NCI-H748 treated with DMSO at 0.1 percent for 48 hours (cell line): ENCODE data around the gene LENEP.

Experiments used
- DNase-seq: peaks from one replicate; lab custom pipeline; 2025; lab: John Stamatoyannopoulos, UW

LENEP gene

GRCh38 chr1:155010211-155010918, 17.0 kb downstream of the LENEP start:
- no peak for DNase-seq

- no peak for DNase-seq
Measured at GRCh38 chr1:155011004-155011416, 17.6 kb downstream of the LENEP start.

- no peak for DNase-seq
Measured at GRCh38 chr1:155011437-155012025, 18.1 kb downstream of the LENEP start.

DNA sequence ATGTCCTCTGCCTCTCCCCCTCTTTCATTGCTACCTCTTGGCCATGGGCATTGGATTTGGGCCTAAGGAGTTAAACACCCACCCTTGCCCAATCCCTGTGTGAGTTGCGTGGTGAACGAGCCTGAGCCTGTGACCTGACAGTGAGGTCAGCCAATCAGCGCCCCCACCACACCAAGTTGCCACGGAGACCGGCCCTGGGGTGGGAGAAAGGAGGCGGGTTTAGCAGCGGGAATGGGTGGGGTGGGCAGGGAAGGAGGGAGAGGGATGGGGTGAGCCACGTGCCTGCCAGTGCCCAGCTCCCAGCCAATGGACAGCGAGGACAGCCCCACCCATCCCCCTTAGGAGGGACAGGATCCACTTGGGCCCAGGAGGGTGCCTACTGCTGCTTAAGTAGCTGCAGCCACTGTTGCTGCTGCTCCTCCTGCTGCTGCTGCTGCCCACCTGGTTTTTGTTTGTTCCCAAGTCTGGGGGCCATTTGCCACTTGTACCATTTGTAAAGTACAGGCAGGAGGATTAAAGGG, 18.7 kb downstream of the LENEP start:
- DNase-seq: peak; percentile 6

GRCh38 chr1:155012776-155013602, 19.6 kb downstream of the LENEP start:
- no peak for DNase-seq

DNA sequence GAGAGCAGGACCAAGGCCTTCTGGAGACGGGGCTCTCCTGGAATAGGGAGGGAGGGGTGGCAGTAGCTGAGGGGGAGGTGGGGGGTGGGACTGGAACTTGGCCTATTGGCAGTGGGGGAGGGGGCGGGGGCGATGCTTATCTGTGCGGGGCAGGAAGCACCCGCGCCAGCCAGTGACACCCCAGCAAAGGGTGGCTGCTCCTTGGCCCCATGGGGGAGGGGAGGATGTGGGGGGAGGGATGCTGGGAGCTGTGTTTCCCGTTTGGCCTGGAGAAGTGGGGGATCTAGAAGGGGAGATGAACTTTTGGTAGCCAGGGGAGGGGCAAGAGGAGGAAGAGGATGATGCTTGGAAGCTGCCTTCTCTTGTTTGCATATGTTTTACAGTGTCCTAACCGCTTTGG, 20.2 kb downstream of the LENEP start:
- DNase-seq: no peak

- no peak for DNase-seq
Measured at GRCh38 chr1:155014709-155015508, 21.5 kb downstream of the LENEP start.

DNA sequence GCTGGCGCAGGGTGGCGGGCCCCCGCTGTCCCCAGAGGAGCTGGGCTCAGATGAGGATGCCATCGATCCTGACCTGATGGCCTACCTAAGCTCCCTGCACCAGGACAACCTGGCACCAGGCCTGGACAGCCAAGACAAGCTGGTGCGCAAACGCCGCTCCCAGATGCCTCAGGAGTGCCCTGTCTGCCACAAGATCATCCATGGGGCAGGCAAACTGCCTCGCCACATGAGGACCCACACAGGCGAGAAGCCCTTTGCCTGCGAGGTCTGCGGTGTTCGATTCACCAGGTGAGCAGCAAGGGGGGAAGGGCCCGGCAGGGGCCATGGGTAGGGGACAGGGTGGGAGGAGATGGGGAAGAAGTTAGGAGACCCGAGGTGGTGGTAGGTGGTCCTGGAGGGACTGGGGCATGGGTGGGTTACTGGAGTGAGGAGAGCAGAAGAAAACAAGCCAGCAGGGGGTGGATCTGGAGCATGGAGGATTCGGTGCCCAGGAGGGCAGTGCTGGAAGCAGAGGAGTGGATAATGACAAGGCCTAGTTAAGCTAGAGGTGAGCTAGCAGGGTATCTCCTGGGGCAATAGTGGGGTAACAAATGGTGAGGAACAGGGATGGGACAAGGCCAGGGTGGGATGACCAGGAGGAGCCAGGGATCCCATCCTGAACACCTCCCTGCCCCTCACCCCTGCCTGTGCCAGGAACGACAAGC, 22.3 kb downstream of the LENEP start:
- no peak for DNase-seq

DNA sequence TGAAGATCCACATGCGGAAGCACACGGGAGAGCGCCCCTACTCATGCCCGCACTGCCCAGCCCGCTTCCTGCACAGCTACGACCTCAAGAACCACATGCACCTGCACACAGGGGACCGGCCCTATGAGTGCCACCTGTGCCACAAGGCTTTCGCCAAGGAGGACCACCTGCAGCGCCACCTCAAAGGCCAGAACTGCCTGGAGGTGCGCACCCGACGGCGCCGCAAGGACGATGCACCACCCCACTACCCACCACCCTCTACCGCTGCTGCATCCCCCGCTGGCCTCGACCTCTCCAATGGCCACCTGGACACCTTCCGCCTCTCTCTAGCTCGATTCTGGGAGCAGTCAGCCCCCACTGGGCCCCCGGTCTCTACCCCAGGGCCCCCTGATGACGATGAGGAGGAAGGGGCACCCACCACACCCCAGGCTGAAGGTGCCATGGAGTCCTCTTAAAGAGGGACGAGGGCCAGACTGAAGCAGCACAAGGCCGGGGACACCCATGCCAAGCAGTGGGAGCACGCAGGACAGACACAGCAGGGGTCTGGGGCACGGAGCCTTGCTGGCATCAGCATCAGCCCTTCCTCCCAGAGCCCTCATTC, 22.9 kb downstream of the LENEP start:
- DNase-seq: no peak

- peak; percentile 71 for DNase-seq
Measured at GRCh38 chr1:155017041-155017945, 23.9 kb downstream of the LENEP start.

DNA sequence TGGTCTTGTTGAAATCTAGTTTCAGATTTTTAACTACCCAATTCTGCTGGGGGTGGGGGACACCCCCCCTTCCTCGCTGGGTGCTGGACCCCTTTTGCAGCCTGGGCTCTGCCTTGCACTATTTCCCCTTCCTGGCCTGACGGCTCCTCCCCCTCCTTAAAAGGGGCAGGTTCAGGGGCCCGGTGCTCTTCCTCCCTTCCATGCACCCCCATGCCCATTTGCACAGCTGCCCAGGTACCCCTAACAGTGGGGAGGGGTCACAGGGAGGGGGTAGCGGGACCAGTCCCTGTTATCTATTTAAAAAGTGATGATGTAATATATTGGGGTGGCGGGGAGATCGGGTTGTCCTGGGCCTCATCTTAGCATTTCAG, 24.5 kb downstream of the LENEP start:
- DNase-seq: no peak

GRCh38 chr1:155018617-155019348, 25.4 kb downstream of the LENEP start:
- no peak for DNase-seq

DNA sequence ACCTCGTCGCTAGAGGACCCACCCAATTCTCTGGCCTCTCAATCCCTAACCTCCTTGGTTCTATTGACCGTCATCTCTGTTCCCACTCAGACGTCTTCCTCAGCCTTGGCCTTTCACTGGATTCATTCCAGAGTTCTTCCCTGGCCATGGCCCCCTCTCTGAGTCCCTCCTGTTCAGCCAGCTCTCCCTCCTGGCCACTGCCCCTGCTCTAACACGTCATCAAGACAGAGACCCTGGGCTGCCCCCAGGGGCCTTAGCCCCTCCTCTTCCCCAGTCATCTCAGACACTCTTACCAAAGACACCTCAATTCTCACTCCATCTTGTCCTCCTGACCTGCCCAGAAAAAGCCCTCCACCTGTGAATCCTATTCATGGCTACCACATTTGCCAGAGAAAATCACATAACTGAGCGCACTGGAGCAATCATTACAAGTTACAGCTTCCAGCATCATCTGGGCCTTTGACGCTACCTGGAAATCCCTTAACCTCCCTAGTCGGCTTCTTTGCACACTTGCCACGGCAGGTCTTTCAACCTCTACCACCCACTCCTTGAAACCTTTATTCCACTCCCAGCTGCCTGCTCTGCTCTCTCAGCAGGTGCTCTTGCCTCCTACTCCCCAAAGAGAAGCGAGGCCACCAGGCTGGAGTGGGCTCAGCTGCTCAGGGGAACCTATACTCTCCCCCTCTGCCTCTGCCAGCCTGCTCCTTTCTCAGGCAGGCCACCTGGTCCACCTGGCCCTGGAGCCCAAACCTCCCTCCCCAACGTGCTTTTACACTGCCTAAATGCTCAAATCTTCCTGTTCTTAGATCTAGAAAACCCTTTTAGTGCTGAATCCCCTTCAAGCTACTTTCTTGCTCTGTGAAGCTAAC, 26.2 kb downstream of the LENEP start:
- DNase-seq: no peak

DNA sequence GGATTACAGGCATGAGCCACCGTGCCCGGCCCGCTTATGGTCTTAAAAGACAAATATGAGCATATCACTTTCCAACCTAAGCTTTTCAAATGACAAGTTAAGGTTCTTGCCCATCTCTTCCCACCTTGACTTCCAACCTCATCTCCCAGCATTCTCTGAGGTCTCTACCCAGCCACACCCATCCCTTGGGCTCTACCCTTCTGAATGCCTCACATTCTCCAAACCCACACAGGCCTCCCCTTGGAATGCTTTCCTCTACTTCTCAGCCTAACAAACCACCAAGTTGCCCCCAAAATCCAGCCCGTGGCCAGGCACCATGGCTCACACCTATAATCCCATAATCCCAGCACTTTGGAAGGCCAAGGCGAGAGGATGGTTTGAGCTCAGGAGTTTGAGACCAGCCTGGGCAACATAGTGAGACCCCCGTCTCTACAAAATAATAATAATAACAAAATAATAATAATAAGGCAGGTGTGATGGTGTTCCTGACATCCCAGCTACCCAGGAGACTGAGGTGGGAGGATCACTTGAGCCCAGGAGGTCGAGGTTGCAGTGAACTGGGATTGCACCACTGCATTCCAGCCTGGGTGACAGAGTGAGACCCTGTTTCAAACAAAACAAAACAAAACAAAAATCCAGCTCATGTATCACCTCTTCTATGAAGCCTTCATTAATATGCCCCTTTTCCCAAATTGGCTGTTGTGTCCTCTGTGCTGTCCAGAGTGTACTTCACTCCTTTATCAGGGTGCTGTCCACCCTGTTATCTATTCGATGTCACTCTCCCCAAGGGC, 28.9 kb downstream of the LENEP start:
- no peak for DNase-seq

- DNase-seq: no peak
Measured at GRCh38 chr1:155022927-155023236, 29.5 kb downstream of the LENEP start.

DNA sequence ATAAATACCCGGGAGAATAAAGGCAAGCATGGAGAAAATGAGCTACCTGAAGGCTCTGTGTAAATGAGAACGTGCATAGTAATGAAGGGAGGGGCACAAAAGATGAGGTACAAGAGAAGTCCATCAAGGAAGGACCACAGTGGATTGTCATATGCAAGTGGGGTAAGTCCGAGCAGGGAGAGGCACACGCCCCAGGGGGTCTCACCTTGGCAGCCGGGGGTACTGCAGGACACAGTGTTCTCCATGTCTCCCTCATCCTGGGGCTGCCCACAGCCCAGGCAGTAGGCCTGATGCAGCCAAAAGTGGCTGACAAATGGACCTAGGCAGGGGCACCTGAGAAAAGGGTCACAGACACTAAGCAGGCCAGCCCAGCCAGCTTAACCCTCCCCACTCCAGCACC, 30.2 kb downstream of the LENEP start:
- no peak for DNase-seq

DNA sequence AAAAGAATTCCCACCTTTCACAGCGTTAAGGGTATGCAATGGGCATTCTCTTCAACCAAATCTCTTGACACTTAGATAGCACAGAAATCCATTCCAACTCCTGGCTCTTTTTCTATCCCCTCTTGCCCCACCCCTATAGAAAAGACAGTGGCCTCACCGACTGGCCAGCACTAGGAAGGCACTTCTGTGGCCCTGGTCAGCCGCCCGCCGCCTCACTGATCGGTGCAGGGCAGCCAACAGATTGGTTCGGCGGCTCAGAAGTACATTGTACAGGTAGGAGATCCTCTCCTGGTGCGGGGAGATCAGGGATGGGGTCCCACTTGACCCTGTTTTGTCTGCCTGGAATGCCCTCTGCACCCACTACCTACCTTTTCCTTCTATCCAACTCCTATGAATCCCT, 30.9 kb downstream of the LENEP start:
- DNase-seq: no peak

DNA sequence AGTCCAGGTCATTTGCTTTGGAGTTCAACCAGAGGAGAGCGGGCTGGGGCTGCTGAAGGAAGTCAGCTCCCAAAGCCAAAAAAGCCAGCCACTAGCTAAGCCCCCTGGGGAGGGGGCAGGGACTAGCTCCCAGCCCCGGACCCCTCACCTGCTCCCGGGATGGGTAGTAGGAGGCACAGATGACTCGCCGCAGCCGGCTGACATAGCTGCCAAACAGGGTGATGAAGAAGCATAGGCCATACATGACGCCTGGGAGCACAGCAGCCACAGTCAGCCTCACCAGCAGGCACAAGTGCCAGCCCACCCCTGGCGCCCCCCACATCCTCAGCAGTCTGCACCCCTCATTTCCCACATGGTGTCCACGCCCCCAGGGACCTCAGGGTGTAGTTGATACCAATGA, 32.8 kb downstream of the LENEP start:
- DNase-seq: no peak
